GM19438 (cell line): Measurements from ENCODE around the gene AP1AR.
"Not testable (repeated sequence)": the region's sequence is repeated elsewhere in the genome, so short reads cannot be mapped to it uniquely, and the experiment has no call there.

Experiments used
- ATAC-seq: cut with Tn5 transposase; IDR thresholded peaks from one replicate; pipeline ENCODE4 v1.9.1; 2021; ENCODE audit warnings: low read depth; ENCODE audit not compliant: unreplicated experiment

AP1AR gene

GRCh38 chr4:112302320-112303274, 71.0 kb downstream of the AP1AR start:
- no peak for ATAC-seq

GRCh38 chr4:112305477-112305876, 73.9 kb downstream of the AP1AR start:
- ATAC-seq = not testable (repeated sequence)

GRCh38 chr4:112309263-112309791, 77.7 kb downstream of the AP1AR start:
- ATAC-seq = not testable (repeated sequence)

GRCh38 chr4:112311516-112311915, 79.9 kb downstream of the AP1AR start:
- no peak for ATAC-seq

GRCh38 chr4:112312610-112313239, 81.1 kb downstream of the AP1AR start:
- peak; percentile 96 for ATAC-seq

GRCh38 chr4:112315446-112315845, 83.9 kb downstream of the AP1AR start:
- ATAC-seq = no peak

GRCh38 chr4:112316360-112316759, 84.8 kb downstream of the AP1AR start:
- no peak for ATAC-seq

- peak; percentile 95 for ATAC-seq
These were observed 86.9 kb downstream of the AP1AR start for GRCh38 chr4:112318239-112319142.
